Measurements from ENCODE around the gene RNASET2.
"Not testable (repeated sequence)": the region's sequence is repeated elsewhere in the genome, so short reads cannot be mapped to it uniquely, and the experiment has no call there.

Gene RNASET2

GRCh38 chr6:166969390-166970002, 13.1 kb upstream of the RNASET2 start:
- no peak for DNase-seq

GRCh38 chr6:166966268-166966667, 9.9 kb upstream of the RNASET2 start:
- DNase-seq = no peak

- DNase-seq = no peak
These were observed 4.2 kb upstream of the RNASET2 start for GRCh38 chr6:166960609-166960978.

- no peak for DNase-seq
These were observed 3.7 kb upstream of the RNASET2 start for GRCh38 chr6:166959911-166960608.

DNA sequence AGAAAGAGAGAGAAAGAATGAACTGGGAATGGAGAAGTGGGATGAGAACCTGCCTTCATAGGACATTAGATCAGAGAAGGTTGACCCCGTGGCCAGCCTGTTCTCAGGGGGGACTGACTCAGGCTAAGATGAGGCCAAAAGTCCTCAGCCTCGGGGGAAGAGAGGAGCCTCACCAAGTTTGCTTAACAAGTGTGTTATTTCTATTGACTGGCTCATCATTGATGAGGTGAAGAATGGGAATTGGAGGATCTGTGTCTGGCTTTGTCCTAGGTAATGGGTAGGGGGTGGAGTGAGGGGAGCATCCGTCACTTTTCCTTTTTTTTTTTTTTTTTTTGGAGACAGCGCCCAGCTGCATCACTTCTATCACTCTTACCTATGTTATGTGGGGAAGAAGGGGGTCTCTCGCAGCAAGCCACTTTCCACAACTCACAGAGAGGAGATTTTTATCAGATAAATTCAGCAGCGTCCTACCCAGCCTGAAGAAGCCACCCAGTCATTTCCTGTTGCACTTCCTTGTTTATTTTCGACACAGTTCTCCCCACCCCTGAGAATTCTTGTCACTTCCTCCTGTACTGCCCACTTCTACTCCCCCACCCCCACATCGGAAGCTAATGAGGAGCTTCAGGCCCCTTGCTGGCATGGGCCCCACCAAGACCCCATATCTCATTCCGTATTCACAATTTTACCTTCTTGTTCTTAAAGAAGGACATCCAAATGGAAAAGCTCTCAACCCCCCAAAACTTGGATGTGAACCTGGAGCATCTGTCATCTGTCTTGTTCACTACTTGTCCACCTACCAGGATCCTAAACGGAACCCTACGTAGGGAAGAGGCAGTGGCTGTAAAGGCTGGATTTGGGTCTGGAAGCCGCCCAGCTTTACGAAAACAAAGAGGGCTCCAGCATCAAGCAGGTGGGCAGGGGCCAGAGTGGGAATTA, 2.8 kb upstream of the RNASET2 start:
- no peak for DNase-seq

- DNase-seq = no peak
These were observed 1.4 kb upstream of the RNASET2 start for GRCh38 chr6:166957805-166958076.

DNA sequence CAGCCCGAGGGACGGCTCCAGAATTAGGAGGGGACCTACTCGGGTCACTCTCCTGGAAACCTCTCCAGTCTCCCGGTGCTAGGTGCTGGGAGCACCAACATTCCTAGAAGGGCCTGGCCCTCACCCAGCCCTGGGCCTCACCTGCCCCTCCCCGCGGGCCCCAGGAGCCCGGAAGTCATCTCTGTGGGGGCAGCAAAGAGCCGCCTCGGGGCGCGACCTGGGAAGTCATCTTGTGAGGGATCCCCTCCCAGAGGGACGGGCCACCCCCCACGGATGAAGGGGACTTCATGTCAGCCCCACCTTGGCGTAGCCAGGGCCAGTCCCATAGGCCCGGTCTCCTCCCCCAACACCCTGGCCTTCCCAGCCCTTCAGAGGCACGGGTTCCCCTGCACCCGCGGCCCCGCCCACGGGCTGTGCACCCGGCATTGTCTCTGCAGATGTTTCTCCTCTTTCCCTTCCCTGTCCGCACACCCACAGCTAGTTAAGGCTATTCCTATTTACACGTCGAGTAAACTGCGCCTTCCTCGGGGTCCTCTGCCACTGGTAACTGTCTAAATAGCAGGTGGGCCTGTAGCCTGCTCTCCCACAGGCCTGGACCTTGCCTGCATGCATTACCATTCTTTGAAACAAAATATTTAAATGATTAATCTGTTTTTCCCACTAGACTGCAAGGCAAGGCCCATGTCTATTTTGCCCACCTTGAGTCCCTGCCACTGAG, 896 bp upstream of the RNASET2 start:
- DNase-seq = peak; percentile 66

GRCh38 chr6:166955865-166956443, 396 bp downstream of the RNASET2 start:
- DNase-seq = peak; percentile 49

DNA sequence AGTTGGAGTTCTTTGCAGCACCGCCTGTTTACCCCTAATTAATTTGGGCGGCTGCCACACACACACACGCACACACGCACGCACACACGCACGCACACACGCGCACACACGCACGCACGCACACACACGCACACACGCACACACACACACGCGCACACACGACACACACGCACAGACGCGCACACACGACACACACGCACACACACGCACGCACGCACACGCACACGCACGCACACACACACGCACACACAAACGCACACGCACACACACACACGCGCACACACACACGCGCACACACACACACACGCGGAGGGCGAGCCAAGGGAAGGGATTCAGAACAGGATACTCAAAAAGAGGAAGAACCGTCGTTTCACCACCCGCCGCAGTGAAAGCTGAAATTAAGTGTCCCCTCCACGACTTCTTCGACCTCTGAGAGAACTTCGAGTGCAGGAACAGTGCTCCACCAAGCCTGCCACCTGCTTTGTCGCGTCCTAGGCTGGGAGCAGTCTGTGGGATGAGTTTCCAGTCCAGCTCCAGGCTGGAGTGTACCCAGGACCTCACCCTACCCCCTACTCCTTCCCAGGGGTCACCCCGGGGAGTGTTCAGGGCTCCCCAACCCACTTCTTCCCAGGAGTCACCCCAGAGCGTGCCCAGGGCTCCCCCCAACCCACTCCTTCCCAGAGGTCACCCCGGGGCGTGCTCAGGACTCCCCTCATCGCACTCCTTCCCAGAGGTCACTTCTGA, 1.1 kb downstream of the RNASET2 start:
- peak; percentile 43 for DNase-seq

DNA sequence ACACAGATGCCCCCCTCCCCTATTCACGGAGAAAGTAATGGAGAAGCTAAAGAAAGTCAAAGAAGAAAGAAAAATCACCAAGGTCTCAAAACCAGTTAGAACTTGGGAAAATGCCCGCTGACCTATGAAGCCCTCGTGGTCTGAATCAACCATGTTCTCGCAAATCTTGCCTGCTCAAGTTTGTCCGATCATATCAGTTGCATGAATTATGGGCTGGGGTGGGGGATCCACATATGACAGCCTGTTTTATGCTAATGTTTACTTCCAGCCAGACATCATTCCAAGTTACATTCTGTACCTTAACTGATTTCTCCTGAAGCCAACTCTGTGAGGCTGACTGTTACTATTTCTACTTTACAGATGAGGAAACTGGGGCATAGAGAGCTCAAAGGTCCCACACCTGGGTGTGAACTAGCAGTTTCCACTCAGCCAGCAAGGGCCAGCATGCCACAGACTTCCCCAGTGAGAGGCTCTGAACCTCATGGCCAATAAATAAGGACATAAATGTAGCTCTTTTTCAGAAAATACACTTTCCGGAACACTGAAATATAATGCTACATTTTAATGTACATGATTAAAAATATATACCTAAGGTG, 2.1 kb downstream of the RNASET2 start:
- DNase-seq = no peak

- peak; percentile 70 for DNase-seq
These were observed 3.5 kb downstream of the RNASET2 start for GRCh38 chr6:166952567-166953486.

- peak; percentile 54 for DNase-seq
These were observed 4.2 kb downstream of the RNASET2 start for GRCh38 chr6:166952121-166952520.

GRCh38 chr6:166951670-166952060, 4.7 kb downstream of the RNASET2 start:
- DNase-seq = no peak

DNA sequence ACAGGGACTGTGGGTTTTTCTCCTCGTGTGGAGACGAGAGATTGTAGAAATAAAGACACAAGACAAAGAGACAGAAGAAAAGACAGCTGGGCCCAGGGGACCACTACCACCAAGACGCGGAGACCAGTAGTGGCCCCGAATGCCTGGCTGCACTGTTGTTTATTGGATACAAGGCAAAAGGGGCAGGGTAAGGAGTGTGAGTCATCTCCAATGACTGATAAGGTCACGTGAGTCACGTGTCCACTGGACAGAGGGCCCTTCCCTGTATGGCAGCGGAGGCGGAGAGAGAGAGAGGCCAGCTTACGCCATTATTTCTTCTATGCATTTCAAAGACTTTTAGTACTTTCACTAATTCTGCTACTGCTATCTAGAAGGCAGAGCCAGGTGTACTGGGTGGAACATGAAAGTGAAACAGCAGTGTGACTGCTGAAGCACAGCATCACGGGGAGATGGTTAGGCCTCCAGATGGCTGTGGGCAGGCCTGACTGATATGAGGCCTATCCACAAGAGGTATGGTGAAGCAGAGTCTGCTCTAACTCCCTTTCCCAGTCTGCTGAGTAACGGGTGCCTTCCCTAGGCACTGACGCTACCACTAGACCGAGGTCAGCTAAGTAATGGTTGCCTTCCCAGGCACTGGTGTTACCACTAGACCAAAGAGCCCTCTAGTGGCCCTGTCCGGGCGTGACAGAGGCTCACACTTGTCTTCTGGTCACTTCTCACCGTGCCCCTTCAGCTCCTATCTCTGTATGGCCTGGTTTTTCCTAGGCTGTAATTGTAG, 5.3 kb downstream of the RNASET2 start:
- peak; percentile 89 for DNase-seq

- peak; percentile 41 for DNase-seq
These were observed 5.9 kb downstream of the RNASET2 start for GRCh38 chr6:166950443-166950821.

GRCh38 chr6:166949528-166950442, 6.6 kb downstream of the RNASET2 start:
- DNase-seq = no peak

GRCh38 chr6:166948724-166949123, 7.6 kb downstream of the RNASET2 start:
- DNase-seq = not testable (repeated sequence)

DNA sequence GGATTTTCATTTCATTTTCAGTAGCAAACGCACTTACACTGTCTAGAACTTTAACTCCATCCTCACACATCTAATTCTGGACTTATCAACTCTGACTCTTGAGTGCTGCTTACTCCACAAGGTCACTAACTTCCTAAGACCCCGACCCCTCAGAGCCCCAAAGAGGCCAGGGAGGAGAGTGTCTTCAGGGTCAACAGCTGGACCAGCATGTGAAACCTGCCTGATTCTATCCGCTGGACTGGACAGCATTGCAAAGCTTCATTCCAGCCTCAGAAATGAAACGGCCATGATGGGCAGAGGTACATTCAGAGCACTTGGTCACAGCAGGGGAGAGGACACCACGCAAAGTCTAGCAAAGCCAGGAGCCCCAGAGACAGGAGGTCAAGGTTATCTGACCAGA, 9.1 kb downstream of the RNASET2 start:
- no peak for DNase-seq

DNA sequence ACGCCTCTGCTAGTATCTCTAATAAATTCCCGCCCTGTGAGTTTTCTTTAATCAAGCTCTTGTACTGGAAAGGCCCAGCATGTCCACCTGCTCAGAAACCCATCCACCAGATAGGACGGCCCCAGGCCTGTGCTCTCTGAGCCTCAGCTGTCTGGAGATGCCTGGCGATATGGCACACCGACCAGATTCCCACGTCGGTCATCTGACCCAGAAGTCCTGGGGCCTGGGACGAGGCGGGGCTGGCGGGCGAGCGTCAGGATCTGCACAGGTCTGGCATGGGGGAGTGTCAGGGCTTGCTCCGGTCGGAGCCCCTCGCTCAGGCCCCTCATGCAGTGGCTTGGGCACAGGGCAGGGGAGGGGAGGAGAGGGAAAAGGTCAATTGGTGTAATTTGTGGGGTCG, 10.2 kb downstream of the RNASET2 start:
- DNase-seq = no peak

Data from activated CD4-positive, alpha-beta T cell treated with anti-CD3 and anti-CD28 coated beads for 48 hours (primary cell).